NCI-H1105 treated with DMSO at 0.1 percent for 48 hours (cell line): ENCODE measurements around the gene INMT.

Experiments used
- DNase-seq: peaks from one replicate; lab custom pipeline; 2025; lab: John Stamatoyannopoulos, UW

INMT gene

GRCh38 chr7:30787486-30787885 lies 35.6 kb downstream of the INMT start:
- no peak for DNase-seq

GRCh38 chr7:30788640-30789333 lies 36.9 kb downstream of the INMT start:
- DNase-seq, result no peak

- no peak for DNase-seq
Observed at GRCh38 chr7:30789334-30789711, 37.4 kb downstream of the INMT start.

- no peak for DNase-seq
Observed at GRCh38 chr7:30790356-30790755, 38.4 kb downstream of the INMT start.

- DNase-seq, result no peak
Observed at GRCh38 chr7:30791114-30791513, 39.2 kb downstream of the INMT start.

GRCh38 chr7:30795161-30795948 lies 43.4 kb downstream of the INMT start:
- DNase-seq, result no peak

GRCh38 chr7:30796105-30796869 lies 44.4 kb downstream of the INMT start:
- DNase-seq, result no peak

- DNase-seq, result no peak
Observed at GRCh38 chr7:30797176-30798040, 45.5 kb downstream of the INMT start.

- DNase-seq, result no peak
Observed at GRCh38 chr7:30799206-30799975, 47.5 kb downstream of the INMT start.

GRCh38 chr7:30799976-30800661 lies 48.2 kb downstream of the INMT start:
- no peak for DNase-seq

- DNase-seq, result peak; percentile 57
Observed at GRCh38 chr7:30800785-30801252, 48.9 kb downstream of the INMT start.

GRCh38 chr7:30802812-30803211 lies 50.9 kb downstream of the INMT start:
- no peak for DNase-seq

- DNase-seq, result no peak
Observed at GRCh38 chr7:30804078-30804661, 52.2 kb downstream of the INMT start.

- DNase-seq, result no peak
Observed at GRCh38 chr7:30805081-30805691, 53.3 kb downstream of the INMT start.

GRCh38 chr7:30805931-30806330 lies 54.0 kb downstream of the INMT start:
- DNase-seq, result peak; percentile 40
